Heart left ventricle (tissue), 13 donors: ENCODE measurements around the gene OS9.
A peak's percentile ranks its signal among the peaks of the same experiment; 100 is the strongest.

Source experiments
- POLR2A ChIP-seq, 2 donors: fragments of 450-650 bp; IDR thresholded peaks; one replicate each; pipeline ENCODE4 v1.6.1; 2017; ENCODE audit warnings: antibody characterized with exemption in 2 of 2, mild to moderate bottlenecking in 2 of 2, moderate library complexity in 2 of 2
- TF ChIP-seq, protein P1 (sequence below), 12 donors: fragments of 200-600 bp; sonication (generic) in 4 of 12; IDR thresholded peaks; one replicate each; pipeline versions ENCODE4 v1.5.0 to v1.8.0; 2018 to 2022; ENCODE audit warnings: antibody characterized with exemption in 12 of 12, mild to moderate bottlenecking in 5 of 12
- donor health status: ischemic (EF 13 %, LVEDD 7.1; RV severe dilation, severe dysfunction).
- donor health status: DM: no; HTN: yes; CAD: no.
- donor health status: DM: no; HTN: no; CAD: no.
- donor health status: ischemic (EF 25% LVEDD 6.9; RV normal size, moderate dysfunction).
- donor health status: ischemic (EF 25% LVEDD 5.7; RV mildly dilated, moderate dysfunction).
- donor health status: ischemic (EF 35%, LVEDD 5.7; RV mildly dilated, moderate dysfunction).
- donor health status: nonischemic (EF 11% LVEDD 7.7; RV severe dilation, severe dysfunction).
- donor health status: DM: yes; HTN: yes; CAD: no.
- donor health status: PGD.
- donor health status: ischemic (EF 29% LVEDD 5.4; RV normal size, mild dysfunction).
- donor health status: nonischemic (EF 23%, LVEDD 6.1; RV moderate dilation, normal function).

DNA sequence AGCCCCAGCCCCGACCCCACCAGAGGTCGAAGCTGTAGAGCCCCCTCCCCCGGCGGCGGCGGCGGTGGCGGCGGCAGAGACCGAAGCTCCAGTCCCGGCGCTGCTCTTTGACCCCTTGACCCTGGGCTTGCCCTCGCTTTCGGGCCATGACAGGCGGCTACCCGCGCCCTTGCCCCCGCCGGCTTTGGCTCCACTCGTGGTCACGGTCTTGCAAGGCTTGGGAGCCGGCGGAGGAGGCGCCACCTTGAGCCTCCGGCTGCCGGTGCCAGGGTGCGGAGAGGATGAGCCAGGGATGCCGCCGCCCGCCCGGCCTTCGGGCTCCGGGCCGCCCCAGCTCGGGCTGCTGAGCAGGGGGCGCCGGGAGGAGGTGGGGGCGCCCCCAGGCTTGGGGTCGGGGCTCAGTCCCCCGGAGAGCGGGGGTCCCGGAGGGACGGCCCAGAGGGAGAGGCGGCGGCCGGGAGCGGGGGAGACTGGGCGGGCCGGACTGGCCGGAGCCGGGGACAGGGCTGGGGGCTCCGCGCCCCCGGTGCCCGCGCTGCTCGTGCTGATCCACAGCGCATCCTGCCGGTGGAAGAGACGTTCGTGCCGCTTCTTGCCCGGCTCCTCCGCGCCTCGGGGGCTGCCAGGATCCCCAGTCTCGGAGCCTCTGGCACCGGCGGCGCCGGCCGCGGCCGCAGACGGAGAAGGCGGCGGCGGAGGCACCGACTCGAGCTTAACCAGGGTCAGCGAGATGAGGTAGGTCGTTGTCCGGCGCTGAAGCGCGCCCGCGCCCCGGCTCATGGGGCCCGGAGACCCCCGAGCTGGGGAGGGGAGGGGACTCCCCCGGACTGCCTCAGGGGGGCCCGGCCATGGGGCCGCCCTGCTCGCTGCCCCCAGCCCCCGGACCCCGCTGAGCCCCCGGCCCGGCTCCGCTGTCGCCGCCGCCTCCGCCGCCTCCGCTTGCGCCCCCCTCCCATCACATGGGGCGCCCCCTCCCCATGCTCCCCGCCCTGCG lies 43.8 kb downstream of the OS9 start:
- TF ChIP-seq, protein P1, sequence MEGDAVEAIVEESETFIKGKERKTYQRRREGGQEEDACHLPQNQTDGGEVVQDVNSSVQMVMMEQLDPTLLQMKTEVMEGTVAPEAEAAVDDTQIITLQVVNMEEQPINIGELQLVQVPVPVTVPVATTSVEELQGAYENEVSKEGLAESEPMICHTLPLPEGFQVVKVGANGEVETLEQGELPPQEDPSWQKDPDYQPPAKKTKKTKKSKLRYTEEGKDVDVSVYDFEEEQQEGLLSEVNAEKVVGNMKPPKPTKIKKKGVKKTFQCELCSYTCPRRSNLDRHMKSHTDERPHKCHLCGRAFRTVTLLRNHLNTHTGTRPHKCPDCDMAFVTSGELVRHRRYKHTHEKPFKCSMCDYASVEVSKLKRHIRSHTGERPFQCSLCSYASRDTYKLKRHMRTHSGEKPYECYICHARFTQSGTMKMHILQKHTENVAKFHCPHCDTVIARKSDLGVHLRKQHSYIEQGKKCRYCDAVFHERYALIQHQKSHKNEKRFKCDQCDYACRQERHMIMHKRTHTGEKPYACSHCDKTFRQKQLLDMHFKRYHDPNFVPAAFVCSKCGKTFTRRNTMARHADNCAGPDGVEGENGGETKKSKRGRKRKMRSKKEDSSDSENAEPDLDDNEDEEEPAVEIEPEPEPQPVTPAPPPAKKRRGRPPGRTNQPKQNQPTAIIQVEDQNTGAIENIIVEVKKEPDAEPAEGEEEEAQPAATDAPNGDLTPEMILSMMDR (IDR thresholded peaks at IDR 0.05): peak in 5 of 12 donors; percentile 21 to 49 (median 29)
- no peak for TF ChIP-seq POLR2A (IDR thresholded peaks at IDR 0.05)
